Mesenteric fat pad (tissue), 1 donor: ENCODE results near the gene NSL1. TPM values are rescaled to one million over a fixed set of nuclear protein-coding genes. Genes with fewer than 3 reads are reported as not detected.
"Not testable (repeated sequence)": the region's sequence is repeated elsewhere in the genome, so short reads cannot be mapped to it uniquely, and the experiment has no call there.

ENCODE experiments used
- DNase-seq: peaks from one replicate; pipeline ENCODE4 v3.0.0-alpha.2; 2020; ENCODE audit warnings: low spot score
- long read RNA-seq: library from polyadenylated mRNA; unstranded; transcript quantifications from one replicate; pipeline ENCODE4 v2.0.0, GENCODE V29; 2020
- total RNA-seq: library from RNA; stranded (reverse); fragmentation: NEBNext Ultra II Directional; extraction: Animal tissue kit (Norgen Biotek cat#: 25700); gene quantifications from one replicate; pipeline ENCODE4 v1.2.1, GENCODE V29; 2021
- donor health status: DM: yes; HTN: yes; CAD: no.

The NSL1 gene
- 28.3 TPM for total RNA-seq
- long read RNA-seq, transcript NSL1-202 (6 exons, 2,317 nt), result major isoform, 22 of 32 reads
- long read RNA-seq, partial matches to known transcripts, result 1 of 32 reads
- long read RNA-seq, other reads (novel, unspliced or antisense), result 6 of 32 reads

DNA sequence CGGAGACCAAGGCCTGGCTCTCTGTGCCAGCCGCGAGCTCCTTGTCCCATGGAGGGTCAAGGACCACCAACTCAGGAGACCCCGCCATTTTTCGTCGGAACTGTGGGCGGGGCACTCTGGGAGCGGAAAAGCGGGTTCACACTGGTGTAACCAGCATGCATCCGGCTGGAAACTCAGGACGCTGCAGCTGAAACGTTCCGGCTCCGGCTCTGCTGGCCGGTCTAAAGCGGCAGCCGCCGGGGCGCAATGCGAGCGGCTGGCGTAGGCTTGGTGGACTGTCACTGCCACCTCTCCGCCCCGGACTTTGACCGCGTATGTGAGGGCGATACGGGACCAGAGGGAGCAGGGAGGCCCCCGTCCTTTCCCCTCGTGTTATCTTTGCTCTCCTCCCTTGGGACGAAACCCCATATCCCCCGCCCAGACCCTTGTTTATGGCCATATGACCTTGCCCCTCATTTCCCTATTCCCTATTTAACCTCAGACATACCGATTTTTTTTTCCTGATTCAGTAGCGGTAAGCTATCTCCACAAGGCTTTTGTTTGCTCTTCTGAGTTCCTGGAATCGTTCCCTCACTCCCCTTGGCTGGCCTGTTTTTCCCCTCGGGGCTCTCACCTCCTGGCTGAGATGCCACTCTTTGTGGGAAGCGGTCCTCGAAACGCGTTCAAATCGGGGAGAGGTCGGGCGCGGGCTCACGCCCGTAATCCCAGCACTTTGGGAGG, at the start of gene NSL1, which contains the start of gene TATDN3:
NSL1 (minus strand) TSS at position 102 of the 720 bp plus-strand sequence; CDS start at position 88, 14 bp downstream.
TATDN3 (plus strand) TSS at position 219 of the 720 bp plus-strand sequence; CDS start at position 247, 28 bp downstream.
- peak; percentile 97 for DNase-seq

DNA sequence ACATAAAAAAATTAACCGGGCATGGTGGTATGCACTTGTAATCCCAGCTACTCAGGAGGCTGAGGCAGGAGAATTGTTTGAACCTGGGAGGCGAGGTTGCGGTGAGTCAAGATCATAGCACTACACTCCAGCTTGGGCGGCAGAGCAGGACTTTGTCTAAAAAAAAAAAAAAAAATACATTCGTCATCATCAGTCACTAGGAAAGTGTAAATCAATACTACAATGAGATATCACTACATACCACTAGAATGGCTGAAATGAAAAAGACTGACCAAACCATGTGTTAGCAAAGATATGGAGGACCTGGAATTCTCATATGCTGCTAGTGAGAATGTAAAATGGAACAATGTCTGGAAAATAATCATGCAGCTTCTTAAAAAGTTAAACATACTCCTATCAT, 46.6 kb upstream of the NSL1 start:
- DNase-seq, result no peak

DNA sequence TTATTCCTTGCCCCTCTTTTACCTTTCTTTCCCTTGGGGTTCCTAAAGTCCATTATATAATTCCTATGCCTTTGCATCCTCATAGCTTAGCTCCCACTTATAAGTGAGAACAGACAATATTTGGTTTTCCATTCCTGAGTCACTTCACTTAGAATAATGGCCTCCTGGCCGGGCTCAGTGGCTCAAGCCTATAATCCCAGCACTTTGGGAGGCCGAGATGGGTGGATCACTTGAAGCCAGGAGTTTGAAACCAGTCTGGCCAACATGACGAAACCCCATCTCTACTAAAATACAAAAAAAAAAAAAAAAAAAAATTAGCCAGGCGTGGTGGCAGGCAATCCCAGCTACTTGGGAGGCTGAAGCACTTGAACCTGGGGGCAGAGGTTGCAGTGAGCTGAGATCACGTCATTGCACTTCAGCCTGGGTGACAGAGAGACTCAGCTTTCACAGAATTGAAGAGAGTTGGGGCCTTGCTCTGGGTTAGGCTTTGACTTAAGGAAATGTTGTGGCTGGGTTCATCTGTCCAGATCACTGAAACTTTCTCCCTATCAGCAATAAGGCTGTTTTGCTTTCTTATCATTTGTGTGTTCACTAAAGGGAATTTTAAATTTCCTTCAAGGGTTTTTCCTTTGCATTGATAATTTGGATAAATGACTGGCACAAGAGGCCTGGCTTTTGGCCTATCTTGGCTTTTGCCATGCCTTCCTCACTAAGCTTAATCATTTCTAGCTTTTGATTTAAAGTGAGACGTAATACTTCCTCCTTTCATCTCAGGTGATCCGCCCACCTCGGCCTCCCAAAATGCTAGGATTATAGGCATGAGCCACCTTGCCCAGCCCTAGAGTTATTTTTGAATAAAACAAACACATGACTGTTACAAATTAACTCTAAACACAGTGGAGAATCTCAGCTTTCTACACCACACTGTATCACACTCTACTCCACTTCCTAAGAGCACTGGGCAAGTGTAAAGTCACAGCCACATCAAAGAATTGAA, 41.9 kb upstream of the NSL1 start:
- not testable (repeated sequence) for DNase-seq

DNA sequence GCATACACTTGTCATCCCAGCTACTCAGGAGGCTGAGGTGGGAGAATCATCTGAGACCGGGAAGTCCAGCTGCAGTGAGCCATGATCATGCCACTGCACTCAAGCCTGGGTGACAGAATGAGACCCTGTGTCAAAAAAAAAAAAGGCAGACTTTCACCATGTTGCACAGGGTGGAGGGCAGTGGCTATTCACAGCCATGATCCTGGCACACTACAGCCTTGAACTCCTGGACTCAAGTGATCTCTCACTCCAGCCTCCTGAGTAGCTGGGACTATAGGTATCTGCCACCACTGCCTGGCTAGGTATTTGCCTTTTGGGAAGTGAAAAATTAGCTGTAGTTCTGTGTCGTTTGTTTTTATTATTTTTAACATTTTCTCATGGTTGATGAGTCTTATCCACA, 36.8 kb upstream of the NSL1 start:
- no peak for DNase-seq

- DNase-seq, result no peak
These were observed 36.3 kb upstream of the NSL1 start for GRCh38 chr1:212827831-212828278.

DNA sequence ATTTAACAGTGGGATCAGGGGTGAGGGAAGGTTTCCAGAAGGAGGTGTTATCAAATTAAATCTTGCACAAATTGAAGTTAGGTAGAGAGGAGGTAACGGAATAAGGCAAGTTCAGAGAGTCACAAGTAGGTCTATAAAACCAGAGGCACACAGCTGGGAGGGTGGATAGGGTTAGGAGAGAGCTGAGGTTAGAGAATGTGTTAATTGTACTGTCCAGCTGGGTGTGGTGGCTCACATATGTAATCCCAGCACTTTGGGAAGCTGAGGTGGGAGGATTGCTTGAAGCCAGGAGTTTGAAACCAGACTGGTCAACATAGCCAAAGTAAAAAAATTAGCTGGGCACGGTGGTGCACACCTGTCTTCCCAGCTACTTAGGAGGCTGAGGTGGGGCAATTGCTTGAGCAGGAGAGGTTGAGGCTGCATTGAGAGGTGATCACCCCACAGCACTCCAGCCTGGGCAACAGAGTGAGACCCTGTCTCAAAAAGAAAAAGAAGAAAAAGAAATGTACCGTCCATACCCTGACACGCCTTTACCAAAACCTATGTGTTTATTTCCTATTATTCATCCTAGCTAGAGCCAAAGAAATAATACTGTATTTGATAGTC, 35.7 kb upstream of the NSL1 start:
- DNase-seq, result no peak

DNA sequence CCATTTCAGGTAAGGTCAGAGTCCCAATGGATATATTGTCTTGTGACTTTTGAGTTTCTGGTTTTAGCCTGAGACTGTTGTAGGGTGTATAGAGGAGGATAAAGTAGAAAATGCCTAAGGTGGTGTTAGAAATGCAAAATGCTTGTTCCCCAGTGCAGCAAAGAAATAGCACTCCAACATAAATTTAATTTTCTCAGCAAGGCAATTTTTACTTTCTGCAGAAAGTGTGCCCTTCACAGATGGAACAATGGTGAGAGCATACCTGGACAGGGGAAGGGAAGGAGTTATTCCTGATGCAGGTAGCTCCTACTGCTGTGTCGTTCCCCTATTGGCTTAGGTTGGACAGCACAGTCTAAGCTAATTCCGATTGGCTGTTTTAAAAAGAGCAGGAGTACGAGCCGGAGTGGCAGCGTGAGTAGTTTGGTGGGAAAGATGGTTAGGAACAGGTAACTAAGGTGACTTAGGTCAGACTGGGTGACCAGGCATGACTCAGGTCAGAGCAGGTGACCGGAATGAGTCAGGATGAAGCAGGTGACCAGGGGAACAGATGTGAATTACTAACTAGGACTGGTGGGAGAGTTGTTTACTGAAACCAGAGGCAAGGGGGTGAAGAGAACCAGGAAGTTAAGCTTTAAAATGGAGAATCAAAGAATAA, 34.3 kb upstream of the NSL1 start:
- DNase-seq, result no peak

DNA sequence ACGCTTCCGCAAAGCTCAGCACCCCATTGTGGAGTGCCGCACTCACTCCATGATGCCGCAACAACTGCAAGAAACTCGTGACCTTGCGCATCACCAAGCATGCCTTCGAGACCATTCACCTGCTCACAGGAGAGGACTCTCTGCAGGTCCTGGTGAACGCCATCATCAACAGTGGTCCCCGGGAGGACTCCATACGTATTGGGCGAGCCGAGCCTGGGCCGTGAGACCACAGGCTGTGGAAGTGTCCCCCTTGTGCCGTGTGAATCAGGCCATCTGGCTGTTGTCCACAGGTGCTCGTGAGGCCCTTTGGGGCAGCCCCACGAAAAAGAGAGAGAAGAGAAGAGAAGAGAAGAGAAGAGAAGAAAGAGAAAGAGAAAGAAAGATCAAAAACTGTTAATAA, 32.6 kb upstream of the NSL1 start:
- DNase-seq, result no peak

GRCh38 chr1:212822956-212823355, 31.4 kb upstream of the NSL1 start:
- DNase-seq, result no peak

GRCh38 chr1:212820969-212821368, 29.4 kb upstream of the NSL1 start:
- no peak for DNase-seq

DNA sequence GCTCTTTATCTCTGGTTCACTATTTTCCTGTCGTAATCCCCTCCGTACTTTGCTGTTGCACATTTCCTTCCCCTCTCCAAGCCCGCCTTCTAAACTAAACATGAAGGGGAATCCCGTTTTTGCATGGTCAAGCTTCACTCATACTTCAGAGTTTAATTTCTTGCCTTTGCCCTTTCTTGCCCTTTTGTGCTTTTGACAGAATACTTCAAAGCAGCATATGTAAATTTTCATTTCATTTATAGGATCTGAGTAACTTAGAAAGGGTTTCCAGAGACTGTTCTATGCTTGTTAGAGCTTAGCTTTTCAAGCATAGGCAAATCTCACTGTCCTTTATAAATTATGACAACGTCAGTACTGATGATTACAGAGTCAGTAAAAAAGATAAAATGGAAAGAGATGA, 28.1 kb upstream of the NSL1 start:
- no peak for DNase-seq

- DNase-seq, result no peak
These were observed 25.1 kb upstream of the NSL1 start for GRCh38 chr1:212816567-212817278.

- no peak for DNase-seq
These were observed 23.2 kb upstream of the NSL1 start for GRCh38 chr1:212814537-212815334.

- no peak for DNase-seq
These were observed 14.2 kb upstream of the NSL1 start for GRCh38 chr1:212805767-212806166.

GRCh38 chr1:212797681-212798080, 6.1 kb upstream of the NSL1 start:
- DNase-seq, result no peak

- DNase-seq, result no peak
These were observed 3.0 kb upstream of the NSL1 start for GRCh38 chr1:212794561-212795014.

DNA sequence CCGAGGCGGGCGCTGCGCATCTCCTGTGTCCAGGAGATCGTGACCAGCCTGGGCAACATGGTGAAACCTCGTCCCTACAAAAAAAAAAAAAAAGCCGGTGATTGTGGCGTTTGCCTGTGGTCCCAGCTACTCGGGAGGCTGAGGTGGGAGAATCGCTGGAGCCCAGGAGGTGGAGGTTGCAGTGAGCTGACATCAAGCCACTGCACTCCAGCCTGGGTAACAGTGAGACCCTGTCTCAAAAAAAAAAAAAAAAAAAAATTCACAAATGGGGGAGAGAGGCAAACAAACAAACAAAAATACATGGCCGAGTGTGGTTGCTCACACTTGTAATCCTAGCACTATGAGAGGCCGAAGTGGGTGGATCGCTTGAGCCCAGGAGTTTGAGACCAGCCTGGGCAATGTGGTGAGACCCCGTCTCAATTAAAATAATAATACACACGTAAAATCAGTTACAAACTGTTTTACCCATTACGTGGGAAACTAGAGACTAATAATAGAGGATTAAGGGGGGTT, 875 bp upstream of the NSL1 start:
- DNase-seq, result no peak

GRCh38 chr1:212791261-212791675, 309 bp downstream of the NSL1 start:
- DNase-seq, result no peak

DNA sequence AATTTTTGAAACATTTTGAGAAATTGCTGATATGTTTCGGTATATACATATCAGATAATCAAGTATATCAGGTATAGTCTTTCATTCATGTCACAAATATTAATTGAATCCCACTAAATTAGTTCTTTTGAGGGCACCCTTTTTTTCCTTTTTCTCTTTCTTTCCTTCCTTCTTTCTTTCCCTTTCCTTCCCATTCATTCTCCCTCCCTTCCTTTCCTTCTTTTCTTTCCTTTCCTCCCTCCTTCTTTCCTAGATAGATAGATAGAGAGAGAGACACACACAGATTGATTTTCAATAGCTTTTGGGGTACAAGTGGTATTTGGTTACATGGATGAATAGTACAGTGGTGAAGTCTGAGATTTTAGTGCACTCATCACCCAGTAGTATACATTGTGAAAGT, 5.7 kb downstream of the NSL1 start:
- no peak for DNase-seq
